ENCODE results near the gene TRA2B. TPM values are rescaled to one million over a fixed set of nuclear protein-coding genes. Genes with fewer than 3 reads are reported as not detected.
A peak's percentile ranks its signal among the peaks of the same experiment; 100 is the strongest.

TRA2B gene
- total RNA-seq, 1 experiment from 2014 or later: 238 TPM

- BruUV-seq (replicated peaks): no TSS peak
- Mint-ChIP-seq H3K9me3 (ENCODE audit: low read depth, unreplicated experiment) (no peaks in the 10 kb centered on the region), H3K36me3 (ENCODE audit: insufficient read depth, unreplicated experiment) (peaks cover 86% of the 10 kb centered on the region), H3K27ac (ENCODE audit: unreplicated experiment) (peak overlapping the region; percentile 41), H3K4me3 (ENCODE audit: low read depth, unreplicated experiment) (peak overlapping the region; percentile 95), H3K4me1 (ENCODE audit: low read depth, unreplicated experiment) (peaks cover 84% of the 10 kb centered on the region), H3K27me3 (ENCODE audit: unreplicated experiment) (no peaks in the 10 kb centered on the region)
- no peak for DNase-seq
- CTCF ChIA-PET: interaction anchor here (1.2 kb wide), 1 partner anchor 13 kb away, joined by 3 read pairs; no protein-coding TSS in a partner anchor
- intact Hi-C loops (cut with micrococcal nuclease; ENCODE audit: unreplicated experiment): loop anchor here (5.0 kb wide), 1 partner anchor 253 kb away; no protein-coding TSS in a partner anchor
- TF ChIP-seq CTCF (IDR thresholded peaks at IDR 0.05; ENCODE audit: unreplicated experiment): no peak
Measured at GRCh38 chr3:185930393-185931107, 7.3 kb downstream of the TRA2B start.

- intact Hi-C loops (cut with micrococcal nuclease; ENCODE audit: unreplicated experiment): loop anchor here (5.0 kb wide), 3 partner anchors 197 to 267 kb away; no protein-coding TSS in a partner anchor
- BruUV-seq (replicated peaks): no TSS peak
Measured at GRCh38 chr3:185929192-185930151, 8.3 kb downstream of the TRA2B start.

GRCh38 chr3:185928496-185928895 is 9.3 kb downstream of the TRA2B start:
- no peak for DNase-seq
- peaks cover 87% of the 10 kb centered on the region for H3K4me1 Mint-ChIP-seq (ENCODE audit: low read depth, unreplicated experiment)
- intact Hi-C loops (cut with micrococcal nuclease; ENCODE audit: unreplicated experiment): loop anchor here (5.0 kb wide), 2 partner anchors 196 to 266 kb away; no protein-coding TSS in a partner anchor
- no peak for TF ChIP-seq CTCF (IDR thresholded peaks at IDR 0.05; ENCODE audit: unreplicated experiment)
- no peaks in the 10 kb centered on the region for H3K9me3 Mint-ChIP-seq (ENCODE audit: low read depth, unreplicated experiment)
- H3K4me3 Mint-ChIP-seq (ENCODE audit: low read depth, unreplicated experiment): peak overlapping the region; percentile 95
- peak overlapping the region; percentile 41 for H3K27ac Mint-ChIP-seq (ENCODE audit: unreplicated experiment)
- no peaks in the 10 kb centered on the region for H3K27me3 Mint-ChIP-seq (ENCODE audit: unreplicated experiment)
- no TSS peak for BruUV-seq (replicated peaks)
- peaks cover 90% of the 10 kb centered on the region for H3K36me3 Mint-ChIP-seq (ENCODE audit: insufficient read depth, unreplicated experiment)
- CTCF ChIA-PET: interaction anchor here (0.9 to 2.5 kb wide), 4 partner anchors 8 to 268 kb away, joined by 3 to 13 read pairs (median 8); no protein-coding TSS in a partner anchor

More at GRCh38 chr3:185929192-185930151, 8.3 kb downstream of the TRA2B start:
- Mint-ChIP-seq H3K36me3 (ENCODE audit: insufficient read depth, unreplicated experiment) (peaks cover 86% of the 10 kb centered on the region), H3K27me3 (ENCODE audit: unreplicated experiment) (no peaks in the 10 kb centered on the region), H3K27ac (ENCODE audit: unreplicated experiment) (peak overlapping the region; percentile 41), H3K4me3 (ENCODE audit: low read depth, unreplicated experiment) (peak overlapping the region; percentile 95), H3K9me3 (ENCODE audit: low read depth, unreplicated experiment) (no peaks in the 10 kb centered on the region), H3K4me1 (ENCODE audit: low read depth, unreplicated experiment) (peaks cover 89% of the 10 kb centered on the region)
- DNase-seq: no peak
- CTCF ChIA-PET: interaction anchor here (2.3 kb wide), 1 partner anchor 269 kb away, joined by 13 read pairs; no protein-coding TSS in a partner anchor
- no peak for TF ChIP-seq CTCF (IDR thresholded peaks at IDR 0.05; ENCODE audit: unreplicated experiment)

Measured in Calu3 (cell line).